Muscle of arm (tissue), 12 donors: ENCODE results near the gene BCL7A. TPM values are rescaled to one million over a fixed set of nuclear protein-coding genes. Genes with fewer than 3 reads are reported as not detected.
A peak's percentile ranks its signal among the peaks of the same experiment; 100 is the strongest.

Experiments used
- DNase-seq: peaks from one replicate; pipeline ENCODE4 v3.0.0-alpha.2; 2013
- polyA plus RNA-seq, 12 donors: library from polyadenylated mRNA; unstranded; fragments of 120-200 nt; gene quantifications; one replicate each; pipeline ENCODE4 v1.2.1, GENCODE V29; 2013; ENCODE audit not compliant: insufficient read length in 12 of 12

The BCL7A gene
- polyA plus RNA-seq, 12 donors = 13.0 to 22.2 (median 15.7) TPM; not detected in 1

DNA sequence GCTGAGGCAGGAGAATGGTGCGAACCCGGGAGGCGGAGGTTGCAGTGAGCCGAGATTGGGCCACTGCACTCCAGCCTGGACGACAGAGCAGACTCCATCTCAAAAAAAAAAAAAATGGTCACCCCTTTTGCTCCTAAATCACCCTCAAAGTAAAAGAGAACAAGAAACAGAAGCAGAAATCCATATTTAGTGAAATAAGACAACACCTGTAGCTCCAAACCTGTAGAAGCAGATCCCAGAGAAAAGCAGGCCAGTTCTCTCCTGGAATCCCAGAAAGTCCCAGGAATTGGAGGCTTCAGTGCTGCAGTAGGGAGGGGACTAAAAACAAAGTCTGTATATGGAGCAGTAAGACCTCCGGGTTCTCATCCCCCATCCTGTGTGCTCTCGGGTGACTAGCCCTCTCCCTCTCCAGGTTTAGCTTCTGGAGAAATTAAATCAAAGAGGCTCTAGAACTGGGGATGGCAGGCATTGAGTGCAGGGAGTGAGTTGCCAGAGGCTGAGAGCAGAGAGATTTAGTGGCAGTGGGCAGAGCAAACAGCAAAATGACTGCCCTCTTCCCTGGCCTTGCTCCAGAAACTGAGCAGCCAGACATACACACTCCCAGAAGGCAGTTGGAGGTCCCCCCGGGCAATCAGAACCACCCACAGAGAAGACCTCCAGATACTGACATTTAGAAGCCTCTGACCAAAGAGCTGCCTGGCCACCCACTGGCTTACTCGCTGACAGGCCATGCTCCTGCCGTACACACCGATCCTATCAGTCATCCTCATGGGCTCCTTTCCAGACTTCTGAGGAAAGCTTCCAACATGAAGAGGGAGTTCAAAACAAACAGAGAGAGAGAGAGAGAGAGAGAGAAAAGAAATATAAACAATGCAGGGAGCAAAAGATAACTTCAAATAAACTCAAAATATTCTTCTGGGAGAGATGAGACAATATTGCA lies 50.6 kb downstream of the BCL7A start:
- no peak for DNase-seq

DNA sequence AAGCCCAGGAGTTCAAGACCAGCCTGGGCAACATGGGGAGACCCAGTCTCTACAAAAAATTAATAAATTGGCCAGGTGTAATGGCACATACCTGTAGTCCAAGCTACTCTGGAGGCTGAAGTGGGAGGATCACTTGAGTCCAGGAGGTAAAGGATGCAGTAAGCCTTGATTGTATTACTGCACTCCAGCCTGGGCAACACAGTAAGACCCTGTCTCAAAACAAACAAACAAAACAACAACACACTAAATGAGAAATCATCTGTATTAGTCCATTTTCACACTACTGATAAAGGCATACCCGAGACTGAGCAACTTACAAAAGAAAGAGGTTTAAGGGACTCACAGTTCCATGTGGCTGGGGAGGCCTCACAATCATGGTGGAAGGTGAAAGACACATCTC lies 52.1 kb downstream of the BCL7A start:
- DNase-seq = no peak

DNA sequence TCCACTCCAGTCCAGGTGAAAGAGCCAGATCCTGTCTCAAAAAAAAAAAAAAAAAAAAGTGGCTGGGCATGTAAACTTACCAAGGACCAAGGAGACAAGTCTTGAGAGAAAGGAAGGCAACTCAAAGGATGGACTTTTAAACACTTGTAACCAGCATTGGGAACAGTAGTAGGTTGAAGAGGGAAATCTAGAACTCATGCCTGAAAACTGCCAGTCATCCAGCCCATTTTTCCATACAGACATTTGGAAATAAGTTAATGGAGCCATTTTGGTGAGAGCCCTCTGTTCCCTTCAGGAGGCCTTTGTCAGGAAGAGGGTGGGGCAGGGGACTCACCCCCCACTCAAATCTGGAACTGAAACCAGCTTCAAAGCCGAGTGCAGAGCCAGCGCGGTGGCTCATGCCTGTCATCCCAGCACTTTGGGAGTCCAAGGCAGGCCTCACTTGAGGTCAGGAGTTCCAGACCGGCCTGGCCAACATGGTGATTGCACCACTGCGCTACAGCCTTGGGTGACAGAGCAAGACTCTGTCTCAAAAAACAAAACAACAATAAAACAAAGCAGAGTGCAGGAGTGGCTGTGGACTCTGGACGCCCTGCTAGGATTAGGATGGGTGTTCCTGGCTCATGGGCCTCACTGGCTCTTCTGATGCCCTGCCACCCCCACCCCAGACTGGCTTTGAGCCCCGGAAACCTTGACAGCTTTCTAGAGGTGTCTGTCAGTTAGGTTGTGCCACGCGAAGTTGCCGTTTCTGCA lies 55.2 kb downstream of the BCL7A start:
- DNase-seq = no peak

GRCh38 chr12:122078141-122079032 lies 56.7 kb downstream of the BCL7A start, which contains the start of gene MLXIP:
Gene MLXIP (plus strand): TSS chr12:122078756. CDS start chr12:122078854, 98 bp downstream.
- peak; percentile 94 for DNase-seq

GRCh38 chr12:122079033-122079531 lies 57.4 kb downstream of the BCL7A start:
- no peak for DNase-seq

GRCh38 chr12:122079532-122080081 lies 57.9 kb downstream of the BCL7A start:
- DNase-seq = no peak

GRCh38 chr12:122080149-122081082 lies 58.7 kb downstream of the BCL7A start:
- DNase-seq = peak; percentile 58

GRCh38 chr12:122081083-122081696 lies 59.5 kb downstream of the BCL7A start:
- DNase-seq = no peak

GRCh38 chr12:122081697-122082221 lies 60.1 kb downstream of the BCL7A start:
- no peak for DNase-seq

DNA sequence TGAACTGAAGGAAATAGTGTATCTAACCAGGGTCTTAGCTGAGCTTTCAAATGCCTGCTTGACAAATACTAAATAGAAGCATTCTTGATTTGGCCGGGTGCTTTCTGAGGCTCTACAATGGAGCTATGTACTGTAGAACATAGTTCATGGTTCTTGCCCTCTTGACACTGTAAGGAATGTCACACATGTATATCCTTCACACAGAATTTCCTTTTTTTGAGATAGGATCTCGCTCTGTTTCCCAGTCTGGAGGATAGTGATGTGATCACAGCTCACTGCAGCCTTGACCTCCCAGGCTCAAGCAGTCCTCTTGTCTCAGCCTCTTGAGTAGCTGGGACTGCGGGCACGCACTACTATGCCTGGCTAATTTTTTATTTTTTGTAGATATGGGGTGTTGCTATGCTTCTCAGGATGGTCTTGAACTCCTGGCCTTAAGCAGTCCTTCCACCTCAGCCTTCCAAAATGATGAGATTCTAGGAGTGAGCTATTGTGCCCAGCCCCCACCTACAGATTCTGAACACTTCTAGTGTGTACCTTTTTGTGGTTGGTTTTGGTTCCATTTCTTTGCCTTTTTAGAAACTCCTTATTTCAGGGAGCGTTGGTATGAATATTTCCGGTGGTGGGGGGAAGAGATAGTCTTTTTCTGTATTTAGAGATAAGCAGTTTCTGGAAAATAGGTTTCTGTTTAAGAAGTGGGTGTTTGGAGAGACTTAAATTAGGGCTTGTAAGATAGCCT lies 61.1 kb downstream of the BCL7A start:
- no peak for DNase-seq

GRCh38 chr12:122084857-122085405 lies 63.2 kb downstream of the BCL7A start:
- no peak for DNase-seq

DNA sequence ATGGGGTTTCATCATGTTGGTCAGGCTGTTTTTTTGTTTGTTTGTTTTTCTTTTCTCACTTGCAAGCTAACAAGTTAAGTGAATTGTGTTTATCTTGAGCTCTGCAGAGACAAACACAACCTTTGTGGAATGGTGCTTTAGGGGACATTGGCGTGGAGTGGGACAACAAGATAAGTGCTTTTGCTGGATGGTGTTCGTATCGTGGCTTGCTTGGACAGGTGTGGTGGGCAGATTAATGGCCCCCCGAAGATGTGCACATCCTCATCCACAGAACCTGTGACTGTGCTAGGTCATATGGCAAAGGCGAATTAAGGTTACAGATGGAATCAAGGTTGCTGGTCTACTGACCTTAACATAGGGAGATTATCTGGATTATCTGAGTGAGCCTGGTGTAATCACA lies 63.9 kb downstream of the BCL7A start:
- no peak for DNase-seq

DNA sequence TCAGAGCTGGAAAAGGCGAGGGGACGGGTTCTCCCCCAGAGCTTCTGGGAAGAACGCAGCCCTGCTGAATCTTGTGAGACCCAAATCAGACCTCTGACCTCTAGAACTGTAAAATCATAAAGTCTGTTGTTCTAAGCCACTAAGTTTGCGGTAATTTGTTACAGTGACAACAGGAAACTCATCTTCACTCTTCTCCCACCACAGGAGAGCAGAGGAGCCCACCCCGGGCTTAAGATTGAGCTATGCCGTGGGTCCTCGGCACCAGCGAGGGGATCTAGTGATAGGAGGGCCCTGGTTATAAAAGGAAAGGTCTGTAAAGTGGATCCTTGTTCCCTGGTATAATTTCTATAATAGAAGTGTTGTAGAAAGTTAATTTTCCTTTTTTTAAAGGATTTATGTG lies 64.4 kb downstream of the BCL7A start:
- DNase-seq = no peak

- DNase-seq = no peak
Observed at GRCh38 chr12:122086641-122087285, 65.1 kb downstream of the BCL7A start.

- DNase-seq = no peak
Observed at GRCh38 chr12:122087431-122088178, 65.9 kb downstream of the BCL7A start.

GRCh38 chr12:122088179-122088810 lies 66.6 kb downstream of the BCL7A start:
- no peak for DNase-seq
